K562 (cell line): Measurements from ENCODE around the gene LHPP. TPM values are rescaled to one million over a fixed set of nuclear protein-coding genes. Genes with fewer than 3 reads are reported as not detected.
A peak's percentile ranks its signal among the peaks of the same experiment; 100 is the strongest.

Experiments
- DIDO1 ChIP-seq: fragments of 450-650 bp; IDR thresholded peaks from 2 replicates; pipeline ENCODE4 v1.6.1; 2016; ENCODE audit warnings: low read depth, missing biosample characterization, missing genetic modification characterization
- EHMT2 ChIP-seq: fragments of 450-650 bp; IDR thresholded peaks from 2 replicates; pipeline ENCODE4 v1.6.1; 2018; ENCODE audit warnings: antibody characterized with exemption
- HBP1 ChIP-seq: fragments of 450-650 bp; formaldehyde crosslinking; IDR thresholded peaks from 2 replicates; pipeline ENCODE4 v1.4.0; 2022; ENCODE audit warnings: missing genetic modification characterization
- HNRNPH1 ChIP-seq: fragments of 200-400 bp; formaldehyde crosslinking; optimal IDR thresholded peaks from 2 replicates; pipeline ENCODE3; 2017; ENCODE audit warnings: low read depth, mild to moderate bottlenecking, low read length, moderate library complexity
- HOMEZ ChIP-seq: fragments of 250-450 bp; sonication (Bioruptor Pico); IDR thresholded peaks from 2 replicates; pipeline ENCODE4 v1.4.0; 2020; ENCODE audit warnings: mild to moderate bottlenecking, moderate library complexity
- MCM5 ChIP-seq: fragments of 450-650 bp; IDR thresholded peaks from 2 replicates; pipeline ENCODE4 v1.6.1; 2016; ENCODE audit warnings: low read depth
- MNT ChIP-seq, 2 experiments: fragments of 450-650 bp; conservative IDR thresholded peaks; 2 replicates each; pipeline ENCODE4 v1.6.1; 2017; ENCODE audit warnings: mild to moderate bottlenecking in 2 of 2, moderate library complexity in 2 of 2
- MTA2 ChIP-seq: fragments of 450-650 bp; IDR thresholded peaks from 2 replicates; pipeline ENCODE4 v1.6.1; 2016; ENCODE audit warnings: low read depth
- MYNN ChIP-seq, 2 experiments: sonication (generic); formaldehyde crosslinking in 1 of 2; IDR thresholded peaks; 2 replicates each; pipeline versions ENCODE4 v1.5.0 to v1.6.1; 2016 to 2020; ENCODE audit warnings: antibody characterized with exemption in 1 of 2, missing genetic modification reagents in 1 of 2
- NFXL1 ChIP-seq: fragments of 450-650 bp; formaldehyde crosslinking; IDR thresholded peaks from 2 replicates; pipeline ENCODE4 v1.4.0; 2021; ENCODE audit warnings: mild to moderate bottlenecking
- PHF21A ChIP-seq: fragments of 450-650 bp; IDR thresholded peaks from 2 replicates; pipeline ENCODE4 v1.6.1; 2017; ENCODE audit warnings: low read depth, borderline replicate concordance
- RBM17 ChIP-seq: fragments of 200-400 bp; formaldehyde crosslinking; IDR thresholded peaks from 2 replicates; pipeline ENCODE4 v1.6.1; 2017; ENCODE audit warnings: low read depth, mild to moderate bottlenecking, low read length, borderline replicate concordance
- SREBF1 ChIP-seq: fragments of 150-350 bp; IDR thresholded peaks from 2 replicates; pipeline ENCODE4 v1.6.1; 2014; ENCODE audit warnings: antibody characterized with exemption, low read depth, low read length, borderline replicate concordance
- SRSF1 ChIP-seq: fragments of 200-400 bp; formaldehyde crosslinking; IDR thresholded peaks from 2 replicates; pipeline ENCODE4 v1.6.1; 2017; ENCODE audit warnings: mild to moderate bottlenecking, low read depth, low read length, moderate library complexity
- TEAD2 ChIP-seq: fragments of 450-650 bp; IDR thresholded peaks from 2 replicates; pipeline ENCODE4 v1.6.1; 2016; ENCODE audit warnings: missing genetic modification characterization, control low read depth, missing compliant biosample characterization
- THRAP3 ChIP-seq: fragments of 450-650 bp; IDR thresholded peaks from 2 replicates; pipeline ENCODE4 v1.6.1; 2016; ENCODE audit warnings: mild to moderate bottlenecking, inconsistent platforms, borderline replicate concordance
- ZBTB12 ChIP-seq: fragments of 250-450 bp; sonication (Bioruptor Pico); IDR thresholded peaks from 2 replicates; pipeline ENCODE4 v1.4.0; 2020
- ZHX1 ChIP-seq: fragments of 150-350 bp; conservative IDR thresholded peaks from 2 replicates; pipeline ENCODE4 v1.6.1; 2014; ENCODE audit warnings: low read length
- ZNF224 ChIP-seq: sonication (generic); formaldehyde crosslinking; IDR thresholded peaks from 2 replicates; pipeline ENCODE4 v1.8.0; 2022; ENCODE audit warnings: mild to moderate bottlenecking, missing genetic modification reagents
- ZNF586 ChIP-seq: fragments of 450-650 bp; formaldehyde crosslinking; conservative IDR thresholded peaks from 2 replicates; pipeline ENCODE4 v1.4.0; 2020; ENCODE audit warnings: mild to moderate bottlenecking, moderate library complexity
- polyA plus RNA-seq, 8 experiments: library from polyadenylated mRNA; depleted of rRNA in 4 of 8; stranded (reverse) in 5 of 8; unstranded in 3 of 8; fragments of >200 nt; fragmentation: Nextera tagmentation in 2 of 8; fragmentation: Illumina TruSeq in 1 of 8; extraction: Ambion mirVana in 2 of 8; extraction: Trizol in 1 of 8; gene quantifications; 2 replicates each; pipeline versions ENCODE4 v1.2.1 to v1.2.3, GENCODE V29; 2011 to 2014; ENCODE audit warnings: inconsistent platforms in 1 of 8, missing spikeins in 1 of 8
- total RNA-seq, 7 experiments: library from RNA; depleted of rRNA in 6 of 7; stranded (reverse); fragments of >200 nt in 6 of 7; fragmentation: Illumina TruSeq in 2 of 7; extraction: Trizol in 2 of 7; gene quantifications; 2 replicates each; pipeline versions ENCODE4 v1.2.1 to v1.2.3, GENCODE V29; 2011 to 2021; ENCODE audit warnings: low replicate concordance in 1 of 7

The LHPP gene
- total and polyA plus RNA-seq, 9 of the 15 experiments (the other 6 are each of a cell fraction or from before 2014, with no cell fraction given) = 0.34 to 7.4 (median 3.0) TPM

GRCh38 chr10:124588736-124589490, 127.3 kb downstream of the LHPP start (continued):
- TF ChIP-seq ZBTB12 (CRISPR knock-in tag) (no peak), HBP1 (no peak), RBM17 (no peak), EHMT2 (no peak), SRSF1 (no peak), TEAD2 (tag) (no peak), ZNF224 (CRISPR knock-in tag) (no peak), NFXL1 (CRISPR knock-in tag) (no peak), DIDO1 (no peak), MYNN (IDR thresholded peaks at IDR 0.05) (peak; percentile 58; the same call in 1 of the 2 replicates), MYNN (CRISPR knock-in tag; IDR thresholded peaks at IDR 0.05) (no peak), MNT (conservative IDR thresholded peaks at IDR 0.05) (peak in 1 of 2 experiments; percentile 51; a peak in 1 of 4 replicates), MCM5 (no peak), ZNF586 (CRISPR knock-in tag) (no peak), HNRNPH1 (no peak), THRAP3 (no peak), SREBF1 (no peak), HOMEZ (no peak), ZHX1 (no peak), MTA2 (peak; percentile 84), PHF21A (peak; percentile 96)
